ENCODE measurements around the gene ACP7. TPM values are rescaled to one million over a fixed set of nuclear protein-coding genes. Genes with fewer than 3 reads are reported as not detected.
"Not testable (repeated sequence)": the region's sequence is repeated elsewhere in the genome, so short reads cannot be mapped to it uniquely, and the experiment has no call there.

The ACP7 gene
- total RNA-seq, 1 donor from 2014 or later = 0.46 TPM

- H3K27ac Mint-ChIP-seq (ENCODE audit: unreplicated experiment) = no peak overlapping the region
- H3K9me3 Mint-ChIP-seq (ENCODE audit: unreplicated experiment) = no peaks in the 10 kb centered on the region
- no peaks in the 10 kb centered on the region for H3K36me3 Mint-ChIP-seq (ENCODE audit: low read depth, unreplicated experiment)
- DNase-seq (ENCODE audit: low spot score) = no peak
- TF ChIP-seq CTCF (IDR thresholded peaks at IDR 0.05; ENCODE audit: unreplicated experiment) = no peak
- no peak overlapping the region for H3K4me3 Mint-ChIP-seq (ENCODE audit: unreplicated experiment)
- H3K27me3 Mint-ChIP-seq (ENCODE audit: unreplicated experiment) = peaks cover 1% of the 10 kb centered on the region
- H3K4me1 Mint-ChIP-seq (ENCODE audit: unreplicated experiment) = no peaks in the 10 kb centered on the region
These were observed 19.8 kb upstream of the ACP7 start for GRCh38 chr19:39064405-39064804.

DNA sequence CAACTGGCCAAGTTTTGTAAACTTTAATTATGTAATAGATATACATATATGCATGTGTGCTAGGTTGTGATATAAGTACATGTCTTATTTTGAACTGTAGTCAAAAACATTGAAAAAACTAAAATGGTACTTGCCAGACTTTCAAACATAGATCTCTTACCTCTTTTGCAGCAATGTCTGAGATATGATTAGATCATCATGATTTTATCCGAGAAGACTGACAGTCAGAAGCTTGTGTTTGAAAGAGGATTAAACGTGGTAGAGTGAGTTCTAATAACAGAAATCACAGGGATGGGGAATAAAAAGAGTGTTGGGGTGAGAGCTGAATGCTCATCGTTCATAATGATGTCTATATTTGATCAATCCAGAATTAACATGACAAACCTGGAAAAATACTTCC, 18.2 kb upstream of the ACP7 start:
- no peaks in the 10 kb centered on the region for H3K36me3 Mint-ChIP-seq (ENCODE audit: low read depth, unreplicated experiment)
- no peak overlapping the region for H3K27ac Mint-ChIP-seq (ENCODE audit: unreplicated experiment)
- no peak for DNase-seq (ENCODE audit: low spot score)
- peaks cover 1% of the 10 kb centered on the region for H3K27me3 Mint-ChIP-seq (ENCODE audit: unreplicated experiment)
- H3K4me1 Mint-ChIP-seq (ENCODE audit: unreplicated experiment) = no peaks in the 10 kb centered on the region
- no peak overlapping the region for H3K4me3 Mint-ChIP-seq (ENCODE audit: unreplicated experiment)
- no peak for TF ChIP-seq CTCF (IDR thresholded peaks at IDR 0.05; ENCODE audit: unreplicated experiment)
- no peaks in the 10 kb centered on the region for H3K9me3 Mint-ChIP-seq (ENCODE audit: unreplicated experiment)

- no peak overlapping the region for H3K4me3 Mint-ChIP-seq (ENCODE audit: unreplicated experiment)
- no peaks in the 10 kb centered on the region for H3K9me3 Mint-ChIP-seq (ENCODE audit: unreplicated experiment)
- peaks cover 1% of the 10 kb centered on the region for H3K27me3 Mint-ChIP-seq (ENCODE audit: unreplicated experiment)
- H3K27ac Mint-ChIP-seq (ENCODE audit: unreplicated experiment) = no peak overlapping the region
- H3K36me3 Mint-ChIP-seq (ENCODE audit: low read depth, unreplicated experiment) = no peaks in the 10 kb centered on the region
- DNase-seq (ENCODE audit: low spot score) = no peak
- no peak for TF ChIP-seq CTCF (IDR thresholded peaks at IDR 0.05; ENCODE audit: unreplicated experiment)
- no peaks in the 10 kb centered on the region for H3K4me1 Mint-ChIP-seq (ENCODE audit: unreplicated experiment)
These were observed 17.1 kb upstream of the ACP7 start for GRCh38 chr19:39067104-39067503.

GRCh38 chr19:39068259-39068658, 15.9 kb upstream of the ACP7 start:
- H3K36me3 Mint-ChIP-seq (ENCODE audit: low read depth, unreplicated experiment); H3K4me1 Mint-ChIP-seq (ENCODE audit: unreplicated experiment); DNase-seq (ENCODE audit: low spot score); H3K27me3 Mint-ChIP-seq (ENCODE audit: unreplicated experiment); H3K4me3 Mint-ChIP-seq (ENCODE audit: unreplicated experiment); H3K9me3 Mint-ChIP-seq (ENCODE audit: unreplicated experiment); H3K27ac Mint-ChIP-seq (ENCODE audit: unreplicated experiment): not testable (repeated sequence)

- Mint-ChIP-seq H3K36me3 (ENCODE audit: low read depth, unreplicated experiment) (no peaks in the 10 kb centered on the region), H3K4me1 (ENCODE audit: unreplicated experiment) (peaks cover 5% of the 10 kb centered on the region), H3K27me3 (ENCODE audit: unreplicated experiment) (no peaks in the 10 kb centered on the region), H3K9me3 (ENCODE audit: unreplicated experiment) (no peaks in the 10 kb centered on the region), H3K4me3 (ENCODE audit: unreplicated experiment) (no peak overlapping the region), H3K27ac (ENCODE audit: unreplicated experiment) (no peak overlapping the region)
- TF ChIP-seq CTCF (IDR thresholded peaks at IDR 0.05; ENCODE audit: unreplicated experiment) = no peak
- DNase-seq (ENCODE audit: low spot score) = no peak
These were observed 13.3 kb upstream of the ACP7 start for GRCh38 chr19:39070888-39071287.
